NT2/D1 (cell line): ENCODE results near the gene LAMC2.
"Not testable (repeated sequence)": the region's sequence is repeated elsewhere in the genome, so short reads cannot be mapped to it uniquely, and the experiment has no call there.

ENCODE experiments used
- DNase-seq: peaks from one replicate; pipeline ENCODE4 v3.0.0-alpha.2; 2011; ENCODE audit warnings: low read depth, low spot score
- H3K27me3 ChIP-seq: 2 replicates; pipeline ENCODE4 v1.6.0; 2011; ENCODE audit warnings: mild to moderate bottlenecking; ENCODE audit not compliant: insufficient read length, insufficient read depth
- H3K36me3 ChIP-seq: 2 replicates; pipeline ENCODE4 v1.6.1; 2011; ENCODE audit warnings: mild to moderate bottlenecking, low read length, mixed read lengths; ENCODE audit not compliant: insufficient read depth, insufficient read length
- H3K4me1 ChIP-seq: 2 replicates; pipeline ENCODE4 v1.5.1; 2011; ENCODE audit not compliant: insufficient read depth, insufficient read length
- H3K4me3 ChIP-seq: 2 replicates; pipeline ENCODE4 v1.5.1; 2011; ENCODE audit warnings: low read depth; ENCODE audit not compliant: insufficient read length
- H3K9ac ChIP-seq: 2 replicates; pipeline ENCODE4 v1.6.0; 2011; ENCODE audit warnings: low read depth; ENCODE audit not compliant: insufficient read length
- H3K9me3 ChIP-seq: 2 replicates; pipeline ENCODE4 v1.5.1; 2011; ENCODE audit warnings: mild to moderate bottlenecking, low read length; ENCODE audit not compliant: insufficient read depth
- SUZ12 ChIP-seq: IDR thresholded peaks from 2 replicates; pipeline ENCODE4 v1.6.1; 2011; ENCODE audit not compliant: insufficient read length, insufficient read depth; ENCODE audit errors: extremely low read depth
- YY1 ChIP-seq: IDR thresholded peaks from 2 replicates; pipeline ENCODE4 v1.6.1; 2011; ENCODE audit not compliant: insufficient read length, insufficient read depth
- ZNF274 ChIP-seq: IDR thresholded peaks from 2 replicates; pipeline ENCODE4 v1.6.1; 2011; ENCODE audit warnings: mild to moderate bottlenecking, low read depth, low read length

Gene LAMC2

GRCh38 chr1:183270541-183271141 lies 84.6 kb downstream of the LAMC2 start:
- Histone ChIP-seq H3K9me3 (no peaks in the 10 kb centered on the region), H3K27me3 (no peaks in the 10 kb centered on the region), H3K4me3 (no peak overlapping the region), H3K9ac (no peak overlapping the region), H3K36me3 (no peaks in the 10 kb centered on the region), H3K4me1 (peaks cover 4% of the 10 kb centered on the region)
- TF ChIP-seq SUZ12 (no peak), YY1 (no peak), ZNF274 (no peak)
- DNase-seq = no peak

- peaks cover 4% of the 10 kb centered on the region for H3K4me1 ChIP-seq
- H3K9ac ChIP-seq = no peak overlapping the region
- TF ChIP-seq YY1 (no peak), SUZ12 (no peak), ZNF274 (no peak)
- H3K27me3 ChIP-seq = no peaks in the 10 kb centered on the region
- no peak overlapping the region for H3K4me3 ChIP-seq
- DNase-seq = no peak
- H3K36me3 ChIP-seq = no peaks in the 10 kb centered on the region
- H3K9me3 ChIP-seq = no peaks in the 10 kb centered on the region
Measured at GRCh38 chr1:183272390-183272848, 86.4 kb downstream of the LAMC2 start.

- TF ChIP-seq YY1 (no peak), SUZ12 (no peak), ZNF274 (no peak)
- H3K4me1 ChIP-seq = peaks cover 4% of the 10 kb centered on the region
Measured at GRCh38 chr1:183273300-183273699, 87.2 kb downstream of the LAMC2 start.

GRCh38 chr1:183273984-183274383 lies 87.9 kb downstream of the LAMC2 start:
- not testable (repeated sequence) for H3K9ac ChIP-seq, DNase-seq, H3K36me3 ChIP-seq, H3K27me3 ChIP-seq, H3K4me3 ChIP-seq, H3K9me3 ChIP-seq
- H3K4me1 ChIP-seq = peaks cover 11% of the 10 kb centered on the region

More at GRCh38 chr1:183273300-183273699, 87.2 kb downstream of the LAMC2 start:
- Histone ChIP-seq H3K9me3 (no peaks in the 10 kb centered on the region), H3K9ac (no peak overlapping the region), H3K36me3 (no peaks in the 10 kb centered on the region), H3K4me3 (no peak overlapping the region), H3K27me3 (no peaks in the 10 kb centered on the region)
- DNase-seq = no peak

GRCh38 chr1:183274836-183275235 lies 88.8 kb downstream of the LAMC2 start:
- no peaks in the 10 kb centered on the region for H3K27me3 ChIP-seq
- H3K4me3 ChIP-seq = no peak overlapping the region
- H3K36me3 ChIP-seq = no peaks in the 10 kb centered on the region
- no peak overlapping the region for H3K9ac ChIP-seq
- TF ChIP-seq SUZ12 (no peak), ZNF274 (no peak), YY1 (no peak)
- H3K9me3 ChIP-seq = no peaks in the 10 kb centered on the region
- H3K4me1 ChIP-seq = peaks cover 19% of the 10 kb centered on the region
- DNase-seq = no peak

- Histone ChIP-seq H3K4me3 (no peak overlapping the region), H3K9ac (no peak overlapping the region), H3K9me3 (no peaks in the 10 kb centered on the region), H3K36me3 (no peaks in the 10 kb centered on the region), H3K4me1 (peaks cover 21% of the 10 kb centered on the region), H3K27me3 (no peaks in the 10 kb centered on the region)
- no peak for DNase-seq
- TF ChIP-seq YY1 = no peak
- TF ChIP-seq ZNF274 = no peak
- no peak for TF ChIP-seq SUZ12
Measured at GRCh38 chr1:183275322-183275721, 89.3 kb downstream of the LAMC2 start.

- no peak overlapping the region for H3K4me3 ChIP-seq
- no peak for DNase-seq
- peaks cover 21% of the 10 kb centered on the region for H3K4me1 ChIP-seq
- H3K36me3 ChIP-seq = no peaks in the 10 kb centered on the region
- TF ChIP-seq ZNF274 (no peak), SUZ12 (no peak)
- no peaks in the 10 kb centered on the region for H3K9me3 ChIP-seq
- no peak overlapping the region for H3K9ac ChIP-seq
- no peaks in the 10 kb centered on the region for H3K27me3 ChIP-seq
Measured at GRCh38 chr1:183276386-183277080, 90.5 kb downstream of the LAMC2 start.
